Prostate gland (tissue), 2 donors: ENCODE results near the gene OR51Q1.

Experiments used
- CTCF ChIP-seq, 4 experiments: fragments of 200-600 bp in 2 of 4; fragments of 450-650 bp in 2 of 4; sonication (generic) in 2 of 4; IDR thresholded peaks; 1 replicate in 3 of 4; 2 replicates in 1 of 4; pipeline ENCODE4 v1.5.1; 2016 to 2019; ENCODE audit warnings: antibody characterized with exemption in 4 of 4, mild to moderate bottlenecking in 2 of 4, moderate library complexity in 2 of 4
- POLR2A ChIP-seq: fragments of 450-650 bp; IDR thresholded peaks from one replicate; pipeline ENCODE4 v1.6.1; 2016; ENCODE audit warnings: antibody characterized with exemption, mild to moderate bottlenecking
- POLR2AphosphoS5 ChIP-seq: sonication (generic); formaldehyde crosslinking; IDR thresholded peaks from one replicate; pipeline ENCODE4 v1.6.1; 2017; ENCODE audit warnings: antibody characterized with exemption

- TF ChIP-seq CTCF (IDR thresholded peaks at IDR 0.05) (no peak), POLR2A (no peak), POLR2AphosphoS5 (no peak)
These were observed 45.6 kb downstream of the OR51Q1 start for GRCh38 chr11:5467527-5467926.
